ENCODE data around the gene INHBE. TPM values are rescaled to one million over a fixed set of nuclear protein-coding genes. Genes with fewer than 3 reads are reported as not detected.

INHBE gene
- total RNA-seq, 1 experiment from 2014 or later: 10.1 TPM

- Histone ChIP-seq H3K56ac (ENCODE audit: insufficient read length, low read depth, low read length) (no peak overlapping the region), H2AFZ (ENCODE audit: low read length) (no peak overlapping the region), H2BK15ac (ENCODE audit: low read depth, low read length) (no peak overlapping the region), H3K14ac (ENCODE audit: insufficient read depth, low read length) (peak overlapping the region; percentile 76; the same call in 1 of the 2 replicates), H3K9ac (ENCODE audit: extremely low read depth, insufficient read length, low read length) (peak overlapping the region; percentile 42), H3K27ac (ENCODE audit: insufficient read length, low read depth, low read length) (peak overlapping the region; percentile 13), H3K9me3 (ENCODE audit: control insufficient read depth, low read depth, low read length) (no peaks in the 10 kb centered on the region), H3K23ac (ENCODE audit: insufficient read length, low read depth, low read length) (no peak overlapping the region), H2BK5ac (ENCODE audit: insufficient read length, low read length) (no peak overlapping the region), H4K91ac (ENCODE audit: insufficient read length, low read depth, low read length) (no peak overlapping the region), H3K4me1 (ENCODE audit: insufficient read depth, low read length) (no peaks in the 10 kb centered on the region), H3K4ac (ENCODE audit: low read depth, low read length) (no peak overlapping the region), H4K20me1 (ENCODE audit: control insufficient read depth, insufficient read depth, insufficient read length) (no peaks in the 10 kb centered on the region), H3K4me2 (ENCODE audit: insufficient read depth, insufficient read length, low read length) (peak overlapping the region; percentile 63), H2BK20ac (ENCODE audit: low read depth, low read length, poor library complexity, severe bottlenecking) (no peak overlapping the region), H3K23me2 (ENCODE audit: insufficient read length, low read depth, low read length, poor library complexity, severe bottlenecking) (peaks cover 26% of the 10 kb centered on the region), H4K8ac (replicated peaks; ENCODE audit: insufficient read length, low read depth, low read length) (no peak overlapping the region), H3K79me1 (ENCODE audit: insufficient read depth, low read depth, low read length, poor library complexity, severe bottlenecking) (no peaks in the 10 kb centered on the region), H3K18ac (ENCODE audit: insufficient read length, low read depth, low read length) (peak overlapping the region; percentile 82), H4K5ac (ENCODE audit: insufficient read length, low read depth, low read length) (no peak overlapping the region), H2BK12ac (ENCODE audit: insufficient read length, low read depth, low read length) (no peak overlapping the region), H2AK5ac (ENCODE audit: insufficient read length, low read length) (no peak overlapping the region), H3K79me2 (ENCODE audit: insufficient read depth, low read length) (no peaks in the 10 kb centered on the region), H3K27me3 (ENCODE audit: insufficient read depth, low read length) (no peaks in the 10 kb centered on the region), H2BK120ac (ENCODE audit: low read depth, low read length, poor library complexity, severe bottlenecking) (no peak overlapping the region), H3T11ph (ENCODE audit: low read length) (no peak overlapping the region)
- Mint-ChIP-seq H3K36me3 (ENCODE audit: insufficient read depth in 1 of 3, low read depth in 3 of 3) (peaks cover 0 to 18% (median 12%) of the 10 kb centered on the region in 3 experiments; a peak in 6 of 7 replicates), H3K4me1 (peaks cover 33 to 37% of the 10 kb centered on the region in 2 experiments), H3K9me3 (no peaks in the 10 kb centered on the region), H3K27me3 (ENCODE audit: low read depth) (peaks cover 29% of the 10 kb centered on the region), H3K4me3 (peak overlapping the region; percentile 91 to 99), H3K27ac (peak overlapping the region; percentile 97 to 100 (median 100); a peak in 6 of 7 replicates)
- TF ChIP-seq CTCF (conservative IDR thresholded peaks at IDR 0.05): peak; percentile 34
- DNase-seq: peak; percentile 88
- no CpG with 5 or more reads among the region's 19 CpGs for WGBS (ENCODE audit: extremely low coverage, insufficient read length, low lambda C conversion rate)
Measured at GRCh38 chr12:57460841-57461275, 5.8 kb downstream of the INHBE start.

Data from H9 (cell line).